H9 (cell line): Measurements from ENCODE around the gene STAB2. TPM values are rescaled to one million over a fixed set of nuclear protein-coding genes. Genes with fewer than 3 reads are reported as not detected.

Experiments
- DNase-seq: peaks from one replicate; pipeline ENCODE4 v3.0.0-alpha.2; 2017
- H2AFZ ChIP-seq: one replicate; pipeline ENCODE4 v1.6.1; 2013; ENCODE audit warnings: mild to moderate bottlenecking, low read length, control low read depth, moderate library complexity
- H2AK5ac ChIP-seq: 2 replicates; pipeline ENCODE4 v1.6.1; 2013; ENCODE audit warnings: low read length, control low read depth, mixed read lengths; ENCODE audit not compliant: insufficient read length
- H2BK120ac ChIP-seq: one replicate; pipeline ENCODE4 v1.6.1; 2013; ENCODE audit warnings: low read depth, mild to moderate bottlenecking, low read length, control low read depth, inconsistent platforms; ENCODE audit not compliant: poor library complexity, severe bottlenecking
- H2BK12ac ChIP-seq: 2 replicates; pipeline ENCODE4 v1.6.1; 2013; ENCODE audit warnings: low read length, control low read depth, mixed read lengths, low read depth; ENCODE audit not compliant: insufficient read length
- H2BK15ac ChIP-seq: 2 replicates; pipeline ENCODE4 v1.6.1; 2013; ENCODE audit warnings: low read depth, low read length, control low read depth
- H2BK20ac ChIP-seq: one replicate; pipeline ENCODE4 v1.6.1; 2013; ENCODE audit warnings: low read depth, mild to moderate bottlenecking, low read length, control low read depth, inconsistent platforms; ENCODE audit not compliant: poor library complexity, severe bottlenecking
- H2BK5ac ChIP-seq: 2 replicates; pipeline ENCODE4 v1.6.1; 2013; ENCODE audit warnings: low read length, control low read depth, mixed read lengths; ENCODE audit not compliant: insufficient read length
- H3K14ac ChIP-seq: 2 replicates; pipeline ENCODE4 v1.6.1; 2013; ENCODE audit warnings: low read length, control low read depth; ENCODE audit not compliant: insufficient read depth
- H3K18ac ChIP-seq: 2 replicates; pipeline ENCODE4 v1.6.1; 2013; ENCODE audit warnings: low read depth, mild to moderate bottlenecking, mixed read lengths, low read length, control low read depth; ENCODE audit not compliant: insufficient read length
- H3K23ac ChIP-seq: 2 replicates; pipeline ENCODE4 v1.6.1; 2013; ENCODE audit warnings: low read length, control low read depth, mixed read lengths, low read depth; ENCODE audit not compliant: insufficient read length
- H3K23me2 ChIP-seq: 2 replicates; pipeline ENCODE4 v1.6.1; 2013; ENCODE audit warnings: low read depth, mild to moderate bottlenecking, mixed read lengths, low read length, control low read depth; ENCODE audit not compliant: insufficient read length, poor library complexity, severe bottlenecking
- H3K27ac ChIP-seq: 2 replicates; pipeline ENCODE4 v1.5.1; 2013; ENCODE audit warnings: low read length, control low read depth, mixed read lengths, low read depth; ENCODE audit not compliant: insufficient read length
- H3K27me3 ChIP-seq: 2 replicates; pipeline ENCODE4 v1.6.1; 2013; ENCODE audit warnings: low read length, control low read depth, inconsistent platforms; ENCODE audit not compliant: insufficient read depth
- H3K4ac ChIP-seq: 2 replicates; pipeline ENCODE4 v1.6.1; 2013; ENCODE audit warnings: low read depth, mild to moderate bottlenecking, control low read depth, inconsistent platforms, low read length, moderate library complexity
- H3K4me1 ChIP-seq: 2 replicates; pipeline ENCODE4 v1.6.1; 2013; ENCODE audit warnings: low read length, control low read depth, inconsistent platforms; ENCODE audit not compliant: insufficient read depth
- H3K4me2 ChIP-seq: 2 replicates; pipeline ENCODE4 v1.6.1; 2013; ENCODE audit warnings: low read length, control low read depth, mixed read lengths; ENCODE audit not compliant: insufficient read length, insufficient read depth
- H3K56ac ChIP-seq: 2 replicates; pipeline ENCODE4 v1.6.1; 2013; ENCODE audit warnings: low read depth, mild to moderate bottlenecking, mixed read lengths, low read length, control low read depth; ENCODE audit not compliant: insufficient read length
- H3K79me1 ChIP-seq: 2 replicates; pipeline ENCODE4 v1.6.1; 2013; ENCODE audit warnings: low read depth, mild to moderate bottlenecking, moderate library complexity, low read length, control low read depth, inconsistent platforms; ENCODE audit not compliant: insufficient read depth, poor library complexity, severe bottlenecking
- H3K79me2 ChIP-seq: 2 replicates; pipeline ENCODE4 v1.6.1; 2013; ENCODE audit warnings: low read length, control low read depth, inconsistent platforms; ENCODE audit not compliant: insufficient read depth
- H3K9ac ChIP-seq: 2 replicates; pipeline ENCODE4 v1.6.1; 2013; ENCODE audit warnings: low read length, control low read depth, mixed read lengths; ENCODE audit not compliant: insufficient read length; ENCODE audit errors: extremely low read depth
- H3K9me3 ChIP-seq: one replicate; pipeline ENCODE4 v1.6.1; 2013; ENCODE audit warnings: low read depth, low read length, inconsistent platforms; ENCODE audit not compliant: control insufficient read depth
- H3T11ph ChIP-seq: one replicate; pipeline ENCODE4 v1.6.1; 2013; ENCODE audit warnings: mild to moderate bottlenecking, low read length, control low read depth, inconsistent platforms
- H4K20me1 ChIP-seq: one replicate; pipeline ENCODE4 v1.6.1; 2013; ENCODE audit not compliant: control insufficient read depth, insufficient read length, insufficient read depth
- H4K5ac ChIP-seq: 2 replicates; pipeline ENCODE4 v1.6.1; 2013; ENCODE audit warnings: low read depth, mild to moderate bottlenecking, mixed read lengths, low read length, control low read depth; ENCODE audit not compliant: insufficient read length
- H4K8ac ChIP-seq: replicated peaks from 2 replicates; pipeline ENCODE4 v1.6.1; 2013; ENCODE audit warnings: low read length, control low read depth, mixed read lengths, low read depth; ENCODE audit not compliant: insufficient read length
- H4K91ac ChIP-seq: 2 replicates; pipeline ENCODE4 v1.6.1; 2013; ENCODE audit warnings: low read depth, mild to moderate bottlenecking, moderate library complexity, mixed read lengths, low read length, control low read depth; ENCODE audit not compliant: insufficient read length
- H3K27ac Mint-ChIP-seq, 3 experiments: 2 replicates in 2 of 3; 3 replicates in 1 of 3; pipeline ENCODE4 v1.8.0; 2020 to 2021; ENCODE audit warnings: mixed read lengths in 3 of 3, mild to moderate bottlenecking in 1 of 3, moderate library complexity in 1 of 3
- H3K27me3 Mint-ChIP-seq: 2 replicates; pipeline ENCODE4 v1.8.0; 2021; ENCODE audit warnings: low read depth, mild to moderate bottlenecking, moderate library complexity, mixed read lengths
- H3K36me3 Mint-ChIP-seq, 3 experiments: 2 replicates in 2 of 3; 3 replicates in 1 of 3; pipeline ENCODE4 v1.8.0; 2020 to 2021; ENCODE audit warnings: low read depth in 3 of 3, mixed read lengths in 3 of 3; ENCODE audit not compliant: insufficient read depth in 1 of 3
- H3K4me1 Mint-ChIP-seq, 2 experiments: 2 replicates each; pipeline ENCODE4 v1.8.0; 2020; ENCODE audit warnings: mixed read lengths in 2 of 2
- H3K4me3 Mint-ChIP-seq, 2 experiments: 2 replicates in 1 of 2; 3 replicates in 1 of 2; pipeline ENCODE4 v1.8.0; 2020 to 2021; ENCODE audit warnings: mild to moderate bottlenecking in 2 of 2, mixed read lengths in 2 of 2, moderate library complexity in 1 of 2
- H3K9me3 Mint-ChIP-seq, 2 experiments: 2 replicates in 1 of 2; 3 replicates in 1 of 2; pipeline ENCODE4 v1.8.0; 2020; ENCODE audit warnings: mild to moderate bottlenecking in 2 of 2, mixed read lengths in 2 of 2, moderate library complexity in 1 of 2
- CTCF ChIP-seq: fragments of 200-600 bp; sonication (generic); conservative IDR thresholded peaks from 3 replicates; pipeline ENCODE4 v1.8.0; 2021; ENCODE audit warnings: antibody characterized with exemption, mild to moderate bottlenecking
- WGBS: extraction: QIAGEN DNeasy Blood & Tissue Kit; methylation state at CpG from one replicate; pipeline ENCODE4 v1.1.7; 2013; ENCODE audit warnings: missing lambda C conversion rate, low lambda C conversion rate, mixed read lengths; ENCODE audit not compliant: insufficient read length; ENCODE audit errors: extremely low coverage; 5-methylcytosine and 5-hydroxymethylcytosine counted together
- total RNA-seq: library from RNA; stranded (reverse); gene quantifications from 2 replicates; pipeline ENCODE4 v1.2.1, GENCODE V29; 2021

STAB2 gene
- total RNA-seq, 1 experiment from 2014 or later: 0.02 TPM

- WGBS: no CpG with 5 or more reads among the region's 6 CpGs
- no peaks in the 10 kb centered on the region for H3K27me3 ChIP-seq
- no peak overlapping the region for H3K56ac ChIP-seq
- no peak overlapping the region for H2AFZ ChIP-seq
- no peak overlapping the region for H3T11ph ChIP-seq
- no peak overlapping the region for H2BK5ac ChIP-seq
- no peak overlapping the region for H3K9ac ChIP-seq
- no peaks in the 10 kb centered on the region for H3K79me1 ChIP-seq
- H2BK120ac ChIP-seq: no peak overlapping the region
- H3K27me3 Mint-ChIP-seq: no peaks in the 10 kb centered on the region
- H3K9me3 Mint-ChIP-seq: no peaks in the 10 kb centered on the region
- no peak overlapping the region for H4K8ac ChIP-seq
- H3K18ac ChIP-seq: no peak overlapping the region
- H3K4me1 Mint-ChIP-seq: peaks cover 30 to 39% of the 10 kb centered on the region in 2 experiments
- no peak overlapping the region for H3K23ac ChIP-seq
- no peak overlapping the region for H2BK20ac ChIP-seq
- no peak overlapping the region for H3K4me2 ChIP-seq
- H3K4ac ChIP-seq: no peak overlapping the region
- no peak overlapping the region for H4K5ac ChIP-seq
- H3K9me3 ChIP-seq: no peaks in the 10 kb centered on the region
- no peak for TF ChIP-seq CTCF
- DNase-seq: no peak
- no peak overlapping the region; the same call in 1 of the 2 replicates for H3K14ac ChIP-seq
- no peaks in the 10 kb centered on the region; a peak in 1 of 7 replicates for H3K36me3 Mint-ChIP-seq
- no peak overlapping the region for H2BK15ac ChIP-seq
- H3K4me3 Mint-ChIP-seq: no peak overlapping the region
- peaks cover 2% of the 10 kb centered on the region; the same call in 1 of the 2 replicates for H3K4me1 ChIP-seq
- no peaks in the 10 kb centered on the region for H3K79me2 ChIP-seq
- no peak overlapping the region for H2BK12ac ChIP-seq
- H3K23me2 ChIP-seq: no peaks in the 10 kb centered on the region
- no peak overlapping the region for H3K27ac ChIP-seq
- no peak overlapping the region for H4K91ac ChIP-seq
- peak overlapping the region in 1 of 3 experiments; percentile 65; a peak in 2 of 7 replicates for H3K27ac Mint-ChIP-seq
- H4K20me1 ChIP-seq: no peaks in the 10 kb centered on the region
- H2AK5ac ChIP-seq: no peak overlapping the region
Measured at GRCh38 chr12:103673487-103673886, 86.4 kb downstream of the STAB2 start.
